ENCODE data around the gene DNTT.

Gene DNTT

GRCh38 chr10:96304230-96304629 lies at the start of gene DNTT:
TSS of gene DNTT (plus strand) at chr10:96304434. CDS start at chr10:96304498, 64 bp downstream.
- DNase-seq: no peak

GRCh38 chr10:96254976-96255375 lies 49.3 kb upstream of the DNTT start:
- DNase-seq: no peak

- no peak for DNase-seq
These were observed 48.5 kb upstream of the DNTT start for GRCh38 chr10:96255549-96256333.

GRCh38 chr10:96257944-96258343 lies 46.3 kb upstream of the DNTT start:
- no peak for DNase-seq

GRCh38 chr10:96259150-96259549 lies 45.1 kb upstream of the DNTT start:
- no peak for DNase-seq

GRCh38 chr10:96260014-96260413 lies 44.2 kb upstream of the DNTT start:
- no peak for DNase-seq

GRCh38 chr10:96261132-96261531 lies 43.1 kb upstream of the DNTT start:
- DNase-seq: no peak

- no peak for DNase-seq
These were observed 42.3 kb upstream of the DNTT start for GRCh38 chr10:96261930-96262329.

- DNase-seq: no peak
These were observed 41.1 kb upstream of the DNTT start for GRCh38 chr10:96263176-96263575.

GRCh38 chr10:96263669-96264068 lies 40.6 kb upstream of the DNTT start:
- DNase-seq: no peak

- DNase-seq: no peak
These were observed 39.3 kb upstream of the DNTT start for GRCh38 chr10:96264938-96265337.

GRCh38 chr10:96266118-96266770 lies 38.0 kb upstream of the DNTT start:
- DNase-seq: no peak

GRCh38 chr10:96267234-96267705 lies 37.0 kb upstream of the DNTT start:
- no peak for DNase-seq

- DNase-seq: no peak
These were observed 35.8 kb upstream of the DNTT start for GRCh38 chr10:96268341-96268909.

GRCh38 chr10:96269438-96270300 lies 34.6 kb upstream of the DNTT start:
- DNase-seq: no peak

GRCh38 chr10:96270571-96270970 lies 33.7 kb upstream of the DNTT start:
- DNase-seq: no peak

- no peak for DNase-seq
These were observed 33.0 kb upstream of the DNTT start, which contains the start of gene BLNK for GRCh38 chr10:96271016-96271815. TSS of gene BLNK (minus strand) at chr10:96271569. CDS start at chr10:96271398, 171 bp downstream.

- DNase-seq: no peak
These were observed 31.6 kb upstream of the DNTT start for GRCh38 chr10:96272316-96273280.

GRCh38 chr10:96275685-96276418 lies 28.4 kb upstream of the DNTT start:
- DNase-seq: no peak

- no peak for DNase-seq
These were observed 27.8 kb upstream of the DNTT start for GRCh38 chr10:96276426-96276825.

Data from NCI-H1930 (cell line).